Activated naive CD4-positive, alpha-beta T cell treated with anti-CD3 and anti-CD28 coated beads, Interleukin-2, amount 10 ng/mL, durations not matched to agents 7 days and 5 days (primary cell): ENCODE measurements around the gene TBX3.

ENCODE experiments used
- CTCF ChIA-PET: fragments of 350-600 bp; sonication (Branson Sonifier 250); formaldehyde crosslinking; loops from one replicate; lab custom pipeline; 2021; ENCODE audit warnings: antibody characterized with exemption; lab: Charles Lee
- DNase-seq: peaks from one replicate; pipeline ENCODE4 v3.0.0-alpha.2; 2020
- H3K27ac Mint-ChIP-seq: one replicate; pipeline ENCODE4 v1.8.0; 2021; ENCODE audit warnings: mild to moderate bottlenecking, moderate library complexity, mixed read lengths
- H3K27me3 Mint-ChIP-seq: one replicate; pipeline ENCODE4 v1.8.0; 2021; ENCODE audit warnings: mild to moderate bottlenecking, mixed read lengths
- H3K36me3 Mint-ChIP-seq: one replicate; pipeline ENCODE4 v1.8.0; 2021; ENCODE audit warnings: mixed read lengths
- H3K4me1 Mint-ChIP-seq: one replicate; pipeline ENCODE4 v1.8.0; 2021; ENCODE audit warnings: mixed read lengths
- H3K4me3 Mint-ChIP-seq: one replicate; pipeline ENCODE4 v1.8.0; 2021; ENCODE audit warnings: mild to moderate bottlenecking, moderate library complexity, mixed read lengths
- H3K9me3 Mint-ChIP-seq: one replicate; pipeline ENCODE4 v1.8.0; 2021; ENCODE audit warnings: mixed read lengths

TBX3 gene

GRCh38 chr12:114691196-114691595 is 7.2 kb upstream of the TBX3 start:
- Mint-ChIP-seq H3K36me3 (peaks cover under 1% of the 10 kb centered on the region), H3K4me3 (no peak overlapping the region), H3K27me3 (peaks cover 99% of the 10 kb centered on the region), H3K4me1 (no peaks in the 10 kb centered on the region), H3K9me3 (peaks cover 3% of the 10 kb centered on the region), H3K27ac (no peak overlapping the region)
- CTCF ChIA-PET = no interaction called here
- no peak for DNase-seq

DNA sequence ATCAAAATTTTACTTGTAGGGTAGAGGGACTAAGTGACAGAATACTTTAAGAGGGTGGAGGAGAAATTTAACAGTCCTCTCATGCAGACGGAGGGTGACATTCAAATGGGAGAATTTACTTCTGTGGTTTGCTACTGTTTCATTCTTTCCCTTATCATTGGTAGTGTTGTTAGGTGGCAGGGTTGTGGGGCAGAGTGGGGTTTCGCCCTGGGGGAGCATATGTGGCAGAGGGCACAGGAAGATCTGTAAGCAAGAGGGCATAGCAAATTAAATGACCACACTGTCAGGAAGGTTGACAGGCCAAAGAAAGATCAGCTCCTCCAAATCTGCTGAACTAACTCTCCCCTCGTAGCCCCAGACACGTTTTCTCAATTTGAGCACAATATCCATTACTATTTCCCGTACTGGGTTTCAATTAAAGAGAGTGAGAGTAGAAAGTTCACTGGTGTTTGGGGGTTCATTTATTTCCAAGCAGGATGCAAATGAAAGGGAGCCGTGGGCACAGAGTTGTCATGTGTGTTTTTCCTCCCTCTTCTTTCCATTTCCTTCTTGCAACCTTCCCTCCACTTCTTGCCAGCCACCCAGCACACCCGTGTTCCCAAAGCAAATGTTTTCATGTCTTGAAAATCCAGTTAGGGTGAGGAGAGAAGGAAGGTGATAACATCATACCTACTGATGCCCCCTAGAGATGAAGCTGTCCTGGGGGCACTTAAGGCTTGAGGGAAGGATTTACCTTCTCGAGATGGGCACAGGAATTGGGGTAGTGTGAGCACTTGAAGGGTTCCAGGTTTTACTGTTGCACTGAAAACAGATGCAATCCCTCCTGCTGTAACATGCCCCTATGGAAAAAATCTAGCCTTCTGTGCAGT is 6.5 kb upstream of the TBX3 start:
- DNase-seq = no peak
- peaks cover 3% of the 10 kb centered on the region for H3K9me3 Mint-ChIP-seq
- H3K4me3 Mint-ChIP-seq = no peak overlapping the region
- peaks cover 2% of the 10 kb centered on the region for H3K36me3 Mint-ChIP-seq
- no peaks in the 10 kb centered on the region for H3K4me1 Mint-ChIP-seq
- CTCF ChIA-PET = no interaction called here
- H3K27me3 Mint-ChIP-seq = peaks cover 100% of the 10 kb centered on the region
- H3K27ac Mint-ChIP-seq = no peak overlapping the region

DNA sequence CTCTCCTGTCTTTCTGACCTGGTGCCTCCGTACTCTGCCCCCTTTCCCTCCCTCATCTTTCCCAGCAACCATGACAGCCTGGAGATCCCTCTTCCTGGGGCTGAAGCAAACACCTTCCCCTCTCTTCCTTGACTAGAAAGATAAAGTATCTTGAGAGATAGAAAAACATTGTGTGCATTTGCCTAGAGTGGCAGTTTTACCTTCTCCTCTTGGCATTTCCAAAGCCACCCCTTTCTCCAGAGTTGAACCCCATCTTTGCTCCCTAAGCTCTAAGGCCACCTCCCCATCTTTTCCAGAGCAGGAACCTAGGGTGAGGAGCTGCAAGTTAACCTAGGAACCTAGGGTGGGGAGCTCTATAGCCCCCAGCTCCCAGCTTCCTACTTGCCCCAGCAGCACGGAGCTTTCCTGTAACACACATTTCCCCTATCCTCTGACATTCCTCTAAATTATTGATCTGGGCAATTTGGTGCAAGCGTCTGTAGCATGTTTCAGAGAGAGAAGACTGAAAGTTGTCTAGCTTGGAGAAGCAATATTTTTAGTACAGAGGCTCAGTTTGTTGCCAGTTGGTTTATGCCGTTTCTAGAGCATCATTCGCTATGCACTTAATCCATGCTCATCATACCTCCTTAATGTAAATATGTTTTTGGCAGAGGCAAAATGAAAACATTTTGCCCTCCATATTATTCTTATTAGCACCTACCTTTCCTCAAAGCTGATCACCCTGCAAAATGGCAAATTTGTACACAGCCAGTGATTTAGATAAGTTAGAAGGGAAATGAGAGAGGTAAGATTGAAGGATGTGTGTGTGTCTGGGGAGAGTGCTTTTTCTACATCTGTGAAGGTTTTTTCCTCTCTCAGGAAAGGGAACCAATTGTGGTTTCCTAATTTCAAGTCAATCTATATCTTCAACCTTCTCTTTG is 5.4 kb upstream of the TBX3 start:
- Mint-ChIP-seq H3K27me3 (peaks cover 100% of the 10 kb centered on the region), H3K9me3 (peaks cover 6% of the 10 kb centered on the region), H3K4me3 (no peak overlapping the region), H3K4me1 (peaks cover 5% of the 10 kb centered on the region), H3K36me3 (peaks cover 7% of the 10 kb centered on the region), H3K27ac (no peak overlapping the region)
- CTCF ChIA-PET = no interaction called here
- DNase-seq = no peak

DNA sequence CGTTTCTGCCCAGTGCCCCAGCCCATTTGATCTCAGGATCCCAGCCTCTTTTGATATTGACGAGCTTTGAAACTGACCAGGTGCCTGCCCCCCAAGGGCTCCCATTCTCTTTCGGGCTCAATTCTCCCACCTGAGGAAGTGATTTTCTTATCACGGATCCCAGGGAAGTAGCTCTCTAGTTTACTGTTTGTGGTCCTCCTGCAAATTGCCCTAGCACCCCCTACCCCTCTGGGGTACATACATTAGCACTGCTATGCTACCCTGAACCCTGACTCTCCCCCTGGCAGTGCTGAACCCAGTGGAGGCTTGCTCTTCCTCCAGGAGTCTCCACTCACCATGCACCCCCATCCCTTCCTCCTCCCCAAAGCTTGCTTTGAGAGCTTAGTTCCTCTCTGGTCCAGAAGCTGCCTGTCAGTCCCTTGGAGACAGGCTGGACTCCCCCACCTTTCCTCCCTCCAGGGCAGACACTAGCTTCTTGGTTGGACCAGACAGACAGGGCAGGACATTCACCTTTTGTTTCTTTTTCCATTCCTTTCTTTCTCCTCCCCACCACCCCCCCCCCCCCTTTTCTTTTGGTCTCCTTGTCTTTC is 4.4 kb upstream of the TBX3 start:
- DNase-seq = no peak

DNA sequence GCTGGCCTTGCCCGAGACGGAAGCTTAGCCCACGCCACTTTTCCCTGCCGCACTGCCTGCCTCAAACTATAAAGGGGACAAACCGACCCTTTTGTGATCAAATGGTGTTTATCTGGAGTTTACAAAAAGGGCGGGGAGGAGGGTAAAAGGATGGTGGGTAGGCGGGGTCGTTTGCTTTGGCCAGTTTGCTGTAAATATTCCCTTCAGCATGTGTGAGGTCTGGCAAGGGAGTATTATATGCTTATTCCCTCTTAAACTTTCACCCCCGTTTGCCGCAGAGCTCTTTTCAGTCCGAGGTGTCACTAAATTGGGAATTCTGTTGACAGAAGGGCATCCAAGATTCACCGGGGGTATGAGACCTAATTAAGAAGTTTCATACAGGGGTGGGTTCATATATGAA is 3.8 kb upstream of the TBX3 start:
- Mint-ChIP-seq H3K36me3 (peaks cover 16% of the 10 kb centered on the region), H3K4me3 (no peak overlapping the region), H3K4me1 (peaks cover 19% of the 10 kb centered on the region), H3K27me3 (peaks cover 100% of the 10 kb centered on the region), H3K9me3 (peaks cover 6% of the 10 kb centered on the region), H3K27ac (no peak overlapping the region)
- no peak for DNase-seq
- CTCF ChIA-PET = no interaction called here

More for the DNA sequence above, 4.4 kb upstream of the TBX3 start:
- peaks cover 15% of the 10 kb centered on the region for H3K4me1 Mint-ChIP-seq
- H3K9me3 Mint-ChIP-seq = peaks cover 6% of the 10 kb centered on the region
- H3K36me3 Mint-ChIP-seq = peaks cover 15% of the 10 kb centered on the region
- H3K27me3 Mint-ChIP-seq = peaks cover 100% of the 10 kb centered on the region
- H3K27ac Mint-ChIP-seq = no peak overlapping the region
- no peak overlapping the region for H3K4me3 Mint-ChIP-seq
- CTCF ChIA-PET = no interaction called here

- Mint-ChIP-seq H3K9me3 (peaks cover 6% of the 10 kb centered on the region), H3K4me3 (peak overlapping the region; percentile 4), H3K27me3 (peaks cover 100% of the 10 kb centered on the region), H3K27ac (no peak overlapping the region), H3K36me3 (peaks cover 20% of the 10 kb centered on the region), H3K4me1 (peaks cover 19% of the 10 kb centered on the region)
- CTCF ChIA-PET = no interaction called here
- DNase-seq = no peak
Observed at GRCh38 chr12:114686773-114687500, 3.0 kb upstream of the TBX3 start.

GRCh38 chr12:114686426-114686772 is 2.4 kb upstream of the TBX3 start:
- H3K36me3 Mint-ChIP-seq = peaks cover 20% of the 10 kb centered on the region
- no peak overlapping the region for H3K27ac Mint-ChIP-seq
- H3K9me3 Mint-ChIP-seq = peaks cover 6% of the 10 kb centered on the region
- CTCF ChIA-PET = no interaction called here
- H3K4me3 Mint-ChIP-seq = no peak overlapping the region
- DNase-seq = no peak
- peaks cover 100% of the 10 kb centered on the region for H3K27me3 Mint-ChIP-seq
- H3K4me1 Mint-ChIP-seq = peaks cover 19% of the 10 kb centered on the region

GRCh38 chr12:114685869-114686268 is 1.9 kb upstream of the TBX3 start:
- CTCF ChIA-PET = no interaction called here
- DNase-seq = no peak
- Mint-ChIP-seq H3K4me1 (peaks cover 19% of the 10 kb centered on the region), H3K4me3 (no peak overlapping the region), H3K9me3 (peaks cover 6% of the 10 kb centered on the region), H3K36me3 (peaks cover 20% of the 10 kb centered on the region), H3K27ac (no peak overlapping the region), H3K27me3 (peaks cover 99% of the 10 kb centered on the region)

GRCh38 chr12:114685320-114685781 is 1.4 kb upstream of the TBX3 start:
- H3K9me3 Mint-ChIP-seq = peaks cover 6% of the 10 kb centered on the region
- H3K27me3 Mint-ChIP-seq = peaks cover 99% of the 10 kb centered on the region
- peaks cover 20% of the 10 kb centered on the region for H3K36me3 Mint-ChIP-seq
- peak overlapping the region; percentile 37 for H3K27ac Mint-ChIP-seq
- no peak for DNase-seq
- CTCF ChIA-PET = no interaction called here
- no peak overlapping the region for H3K4me3 Mint-ChIP-seq
- peaks cover 19% of the 10 kb centered on the region for H3K4me1 Mint-ChIP-seq

- peaks cover 6% of the 10 kb centered on the region for H3K9me3 Mint-ChIP-seq
- no peak for DNase-seq
- peak overlapping the region; percentile 37 for H3K27ac Mint-ChIP-seq
- CTCF ChIA-PET = no interaction called here
- H3K4me1 Mint-ChIP-seq = peaks cover 19% of the 10 kb centered on the region
- peaks cover 99% of the 10 kb centered on the region for H3K27me3 Mint-ChIP-seq
- peaks cover 20% of the 10 kb centered on the region for H3K36me3 Mint-ChIP-seq
- H3K4me3 Mint-ChIP-seq = no peak overlapping the region
Observed at GRCh38 chr12:114684870-114685273, 897 bp upstream of the TBX3 start.

- Mint-ChIP-seq H3K9me3 (peaks cover 6% of the 10 kb centered on the region), H3K27ac (peak overlapping the region; percentile 50), H3K4me1 (peaks cover 19% of the 10 kb centered on the region)
Observed at GRCh38 chr12:114683709-114684097, 272 bp downstream of the TBX3 start.

DNA sequence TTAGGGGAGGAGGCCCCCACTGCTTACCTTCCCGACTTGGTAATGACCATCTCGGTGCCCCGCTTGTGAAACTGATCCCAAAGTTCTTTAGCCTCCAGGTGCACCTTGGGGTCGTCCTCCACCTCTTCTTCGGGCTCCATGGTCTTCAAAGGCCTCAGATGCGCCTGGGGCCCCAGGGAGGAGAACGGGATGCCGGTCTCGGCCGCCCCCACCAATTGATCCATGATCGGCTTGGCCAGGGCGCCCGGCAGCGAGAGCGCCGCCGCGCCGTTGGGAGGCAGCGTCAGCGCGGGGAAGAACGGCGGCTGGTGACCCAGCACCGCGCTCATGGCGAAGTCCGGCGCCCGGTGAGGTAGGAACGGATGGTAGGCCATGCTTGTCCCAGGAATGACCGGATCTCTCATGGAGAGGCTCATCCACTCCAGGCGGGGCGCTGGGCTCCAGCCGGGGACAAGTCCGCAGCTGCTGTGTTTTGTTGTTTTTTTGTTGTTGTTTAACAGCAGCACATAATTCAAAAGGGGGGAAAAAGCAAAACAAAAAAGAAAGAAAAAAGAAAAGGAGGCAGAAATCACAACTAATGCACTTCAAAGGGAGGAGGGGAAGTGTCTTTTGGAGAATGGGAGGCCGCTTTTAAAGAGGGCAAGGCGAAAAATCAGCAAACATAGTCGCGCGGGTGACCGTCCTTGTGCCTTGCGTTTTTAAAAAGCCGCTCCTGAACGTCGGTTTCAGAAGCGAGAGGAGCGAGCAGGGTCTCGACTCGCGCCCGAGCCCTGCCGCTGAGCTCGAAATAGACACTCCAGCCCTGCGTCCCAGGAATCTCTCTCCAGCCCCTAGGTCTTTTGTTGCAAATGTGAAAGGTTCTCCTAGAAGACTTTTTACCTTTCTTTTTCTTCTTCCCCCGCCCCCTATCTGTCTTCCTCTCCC is 928 bp downstream of the TBX3 start:
- DNase-seq = no peak
- H3K4me3 Mint-ChIP-seq = peak overlapping the region; percentile 61
- H3K9me3 Mint-ChIP-seq = peaks cover 6% of the 10 kb centered on the region
- CTCF ChIA-PET = no interaction called here
- H3K27me3 Mint-ChIP-seq = peaks cover 92% of the 10 kb centered on the region
- H3K27ac Mint-ChIP-seq = no peak overlapping the region
- peaks cover 20% of the 10 kb centered on the region for H3K36me3 Mint-ChIP-seq
- H3K4me1 Mint-ChIP-seq = peaks cover 19% of the 10 kb centered on the region

More at GRCh38 chr12:114683709-114684097, 272 bp downstream of the TBX3 start:
- CTCF ChIA-PET = no interaction called here
- Mint-ChIP-seq H3K27me3 (peaks cover 94% of the 10 kb centered on the region), H3K36me3 (peaks cover 20% of the 10 kb centered on the region), H3K4me3 (peak overlapping the region; percentile 61)
- DNase-seq = no peak
